AG10803 (cell line): Measurements from ENCODE around the gene RIPOR3.

Experiments
- DNase-seq: peaks from one replicate; pipeline ENCODE4 v3.0.0; 2010; ENCODE audit warnings: low read depth
- H3K4me3 ChIP-seq: 2 replicates; pipeline ENCODE4 v1.5.1; 2011; ENCODE audit warnings: mild to moderate bottlenecking, low read length, control low read depth
- TF ChIP-seq, protein P1 (sequence below): conservative IDR thresholded peaks from 2 replicates; pipeline ENCODE4 v1.5.1; 2011; ENCODE audit warnings: mild to moderate bottlenecking, low read length, control low read depth, inconsistent platforms

The RIPOR3 gene

DNA sequence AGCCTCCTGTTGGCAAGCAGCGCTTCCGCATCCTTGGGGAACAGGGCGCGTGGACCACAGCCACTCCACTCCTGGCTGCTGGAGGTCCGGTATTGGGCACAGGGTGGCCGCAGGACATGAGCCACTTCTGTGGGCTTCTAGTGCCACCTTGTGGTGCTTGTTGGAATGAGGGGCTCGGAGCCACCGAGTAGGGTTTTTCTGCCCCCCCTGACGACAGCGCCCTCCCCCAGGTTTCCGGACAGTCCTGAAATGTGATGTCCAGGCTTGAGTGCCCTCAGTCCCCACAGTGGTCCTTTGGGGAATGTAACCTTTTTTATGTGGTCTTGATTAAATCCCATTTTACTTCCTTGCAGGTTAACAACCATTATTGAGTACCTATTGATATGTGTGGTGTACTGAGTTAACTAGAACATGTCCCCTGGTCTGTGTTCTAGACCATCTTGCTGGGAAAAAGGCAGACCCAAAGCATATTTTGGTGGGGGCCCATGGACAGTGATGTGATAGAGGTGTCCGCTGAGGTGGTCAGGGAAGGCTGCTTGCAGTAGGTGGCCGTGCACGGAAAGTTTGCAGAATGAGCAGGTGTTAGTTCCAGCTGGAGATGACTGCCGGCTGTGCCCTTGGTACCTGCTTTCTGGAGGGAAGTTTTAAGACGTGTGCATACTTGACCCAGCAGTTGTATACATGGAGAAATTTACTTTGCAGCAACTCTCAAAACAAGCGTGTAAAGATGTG is 111.2 kb downstream of the RIPOR3 start:
- DNase-seq, result peak; percentile 52
- no peak overlapping the region for H3K4me3 ChIP-seq
- TF ChIP-seq, protein P1, sequence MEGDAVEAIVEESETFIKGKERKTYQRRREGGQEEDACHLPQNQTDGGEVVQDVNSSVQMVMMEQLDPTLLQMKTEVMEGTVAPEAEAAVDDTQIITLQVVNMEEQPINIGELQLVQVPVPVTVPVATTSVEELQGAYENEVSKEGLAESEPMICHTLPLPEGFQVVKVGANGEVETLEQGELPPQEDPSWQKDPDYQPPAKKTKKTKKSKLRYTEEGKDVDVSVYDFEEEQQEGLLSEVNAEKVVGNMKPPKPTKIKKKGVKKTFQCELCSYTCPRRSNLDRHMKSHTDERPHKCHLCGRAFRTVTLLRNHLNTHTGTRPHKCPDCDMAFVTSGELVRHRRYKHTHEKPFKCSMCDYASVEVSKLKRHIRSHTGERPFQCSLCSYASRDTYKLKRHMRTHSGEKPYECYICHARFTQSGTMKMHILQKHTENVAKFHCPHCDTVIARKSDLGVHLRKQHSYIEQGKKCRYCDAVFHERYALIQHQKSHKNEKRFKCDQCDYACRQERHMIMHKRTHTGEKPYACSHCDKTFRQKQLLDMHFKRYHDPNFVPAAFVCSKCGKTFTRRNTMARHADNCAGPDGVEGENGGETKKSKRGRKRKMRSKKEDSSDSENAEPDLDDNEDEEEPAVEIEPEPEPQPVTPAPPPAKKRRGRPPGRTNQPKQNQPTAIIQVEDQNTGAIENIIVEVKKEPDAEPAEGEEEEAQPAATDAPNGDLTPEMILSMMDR, result peak; percentile 75

- TF ChIP-seq, protein P1, result no peak
- no peak for DNase-seq
- H3K4me3 ChIP-seq, result no peak overlapping the region
Observed at GRCh38 chr20:50579511-50579910, 111.8 kb downstream of the RIPOR3 start.

GRCh38 chr20:50578778-50579165 is 112.6 kb downstream of the RIPOR3 start:
- H3K4me3 ChIP-seq, result no peak overlapping the region
- DNase-seq, result no peak
- TF ChIP-seq, protein P1, result no peak

DNA sequence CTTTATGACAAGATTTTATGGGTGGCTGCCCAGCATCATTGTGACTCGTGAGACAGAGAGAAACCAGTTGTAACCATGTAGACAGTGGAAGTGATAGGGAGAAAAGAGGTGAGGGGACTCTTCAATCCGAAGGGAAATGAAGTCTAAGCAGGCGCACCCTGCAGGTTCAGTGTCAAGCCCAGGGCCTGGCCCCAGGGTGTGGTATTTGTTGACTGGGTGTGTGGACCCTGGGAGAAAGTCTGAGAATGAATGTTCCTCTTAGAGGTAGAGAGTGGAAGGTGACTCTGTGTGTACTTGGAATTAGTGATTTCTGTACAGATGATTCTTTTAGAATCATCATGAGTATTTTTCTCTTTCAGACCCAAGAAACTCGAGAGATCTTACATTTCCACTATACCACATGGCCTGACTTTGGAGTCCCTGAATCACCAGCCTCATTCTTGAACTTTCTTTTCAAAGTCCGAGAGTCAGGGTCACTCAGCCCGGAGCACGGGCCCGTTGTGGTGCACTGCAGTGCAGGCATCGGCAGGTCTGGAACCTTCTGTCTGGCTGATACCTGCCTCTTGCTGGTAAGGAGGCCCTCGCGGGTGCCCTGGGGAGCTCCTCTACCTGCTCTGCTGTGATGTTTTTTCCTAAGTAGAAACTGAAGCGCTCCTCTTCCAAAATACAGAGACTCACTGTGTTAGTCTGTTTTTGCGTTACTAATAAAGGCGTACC is 113.1 kb downstream of the RIPOR3 start:
- DNase-seq, result no peak
- TF ChIP-seq, protein P1, result no peak
- H3K4me3 ChIP-seq, result no peak overlapping the region

DNA sequence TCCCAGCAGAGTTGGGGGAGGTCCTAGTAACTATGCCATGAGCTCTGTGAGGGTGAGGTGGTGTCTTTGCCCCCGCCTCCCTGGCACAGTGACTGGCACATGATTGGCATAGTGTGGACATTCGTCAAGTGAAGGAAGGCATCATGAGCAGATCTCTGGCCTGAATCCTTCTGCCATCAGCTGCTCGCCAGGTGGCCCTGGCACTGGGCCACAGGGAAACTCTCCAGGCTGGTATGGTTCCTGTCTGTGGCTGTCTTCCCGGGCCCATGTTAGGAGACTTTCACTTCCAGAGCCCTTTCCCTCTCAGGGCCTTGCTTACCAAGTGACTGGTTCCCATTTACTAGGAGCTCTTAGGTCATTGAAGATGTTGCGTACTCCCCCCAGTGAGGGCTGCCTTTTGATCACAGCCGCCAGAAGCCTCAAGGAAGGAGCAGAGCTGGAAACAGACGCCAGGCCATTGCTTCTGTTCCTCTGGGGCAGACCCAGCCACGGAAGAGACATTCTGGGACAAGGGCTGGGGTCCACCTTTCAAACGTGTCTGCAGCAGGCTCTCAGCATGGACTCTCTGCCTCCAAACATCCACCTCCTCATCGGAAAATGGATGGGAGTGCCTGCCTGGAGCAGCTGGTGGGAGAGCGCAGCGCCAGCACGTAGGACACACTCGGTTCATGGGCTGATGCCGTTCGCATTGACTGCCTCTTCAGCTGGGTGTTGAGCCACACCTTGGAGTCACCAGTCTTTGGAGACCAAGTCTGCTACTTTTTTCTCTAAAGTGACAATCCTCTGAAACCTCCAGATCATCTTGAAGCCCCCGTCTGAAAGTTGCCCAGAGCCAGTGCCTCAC is 113.9 kb downstream of the RIPOR3 start:
- H3K4me3 ChIP-seq, result no peak overlapping the region
- DNase-seq, result no peak
- TF ChIP-seq, protein P1, result no peak

DNA sequence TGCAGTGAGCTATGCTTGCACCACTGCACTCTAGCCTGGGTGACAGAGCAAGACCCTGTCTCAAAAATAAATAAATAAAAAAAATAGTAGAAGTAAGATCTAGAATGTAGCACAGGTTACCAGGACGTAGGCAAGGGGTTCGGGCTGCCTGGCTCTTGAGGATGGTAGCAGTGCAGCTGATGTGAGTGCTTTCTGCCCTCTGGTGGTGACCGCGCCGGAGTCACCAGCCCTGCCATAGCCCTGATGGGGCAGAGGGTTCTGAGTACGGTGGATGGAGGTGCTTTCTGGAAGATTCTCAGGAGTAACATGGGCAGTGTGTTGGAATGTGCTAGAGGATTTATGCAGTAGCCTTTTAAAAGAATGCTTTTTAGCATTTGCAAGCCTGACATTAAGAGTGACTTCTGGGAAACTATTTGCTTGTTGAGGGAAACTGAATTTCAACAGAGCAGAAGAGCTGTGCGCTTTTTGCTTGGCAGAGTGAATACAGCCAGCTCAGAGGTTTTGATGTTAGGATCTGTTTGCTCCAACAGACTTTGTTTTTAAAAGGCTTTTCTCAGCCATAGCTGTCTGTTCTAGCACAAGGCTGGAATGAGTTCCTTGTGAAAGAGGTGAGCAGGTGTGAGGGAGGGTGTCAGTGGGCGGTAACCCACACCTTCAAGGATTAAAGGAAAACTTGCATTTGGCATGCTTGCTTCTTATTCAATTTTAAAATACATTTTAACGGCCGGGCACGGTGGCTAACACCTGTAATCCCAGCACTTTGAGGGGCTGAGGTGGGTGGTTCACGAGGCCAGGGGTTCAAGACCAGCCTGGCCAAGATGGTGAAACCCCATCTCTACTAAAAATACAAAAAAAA is 115.2 kb downstream of the RIPOR3 start:
- peak; percentile 59 for DNase-seq
- no peak overlapping the region for H3K4me3 ChIP-seq
- TF ChIP-seq, protein P1, result peak; percentile 72
